HL-60 (cell line): ENCODE results near the gene RBFOX2.

Experiments
- SPI1 ChIP-seq: IDR thresholded peaks from 2 replicates; pipeline ENCODE4 v1.6.1; 2012; ENCODE audit warnings: low read depth, mild to moderate bottlenecking, borderline replicate concordance
- TF ChIP-seq, protein P1 (sequence below): IDR thresholded peaks from 2 replicates; pipeline ENCODE4 v1.6.1; 2012; ENCODE audit warnings: low read depth; ENCODE audit not compliant: insufficient replicate concordance

DNA sequence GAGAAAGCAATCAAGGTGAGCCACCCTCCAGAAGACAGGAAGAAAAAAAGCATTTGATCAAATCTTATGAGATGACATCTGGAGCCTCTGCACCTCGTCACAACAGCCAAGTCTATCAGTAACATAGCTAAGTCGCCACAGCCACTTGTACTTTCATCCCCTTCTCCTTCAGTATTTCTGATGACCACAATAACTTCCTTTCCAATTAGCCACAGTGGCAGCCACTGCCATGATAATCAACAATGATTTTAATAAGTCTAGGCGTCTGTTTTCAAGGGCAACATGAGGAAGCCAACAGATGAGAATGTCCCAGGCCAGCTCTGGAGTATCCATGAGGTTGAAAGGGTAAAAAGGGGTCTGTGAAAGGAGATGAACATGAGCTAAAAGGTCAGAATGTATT, 29.9 kb downstream of the RBFOX2 start:
- TF ChIP-seq SPI1 = no peak
- TF ChIP-seq, protein P1, sequence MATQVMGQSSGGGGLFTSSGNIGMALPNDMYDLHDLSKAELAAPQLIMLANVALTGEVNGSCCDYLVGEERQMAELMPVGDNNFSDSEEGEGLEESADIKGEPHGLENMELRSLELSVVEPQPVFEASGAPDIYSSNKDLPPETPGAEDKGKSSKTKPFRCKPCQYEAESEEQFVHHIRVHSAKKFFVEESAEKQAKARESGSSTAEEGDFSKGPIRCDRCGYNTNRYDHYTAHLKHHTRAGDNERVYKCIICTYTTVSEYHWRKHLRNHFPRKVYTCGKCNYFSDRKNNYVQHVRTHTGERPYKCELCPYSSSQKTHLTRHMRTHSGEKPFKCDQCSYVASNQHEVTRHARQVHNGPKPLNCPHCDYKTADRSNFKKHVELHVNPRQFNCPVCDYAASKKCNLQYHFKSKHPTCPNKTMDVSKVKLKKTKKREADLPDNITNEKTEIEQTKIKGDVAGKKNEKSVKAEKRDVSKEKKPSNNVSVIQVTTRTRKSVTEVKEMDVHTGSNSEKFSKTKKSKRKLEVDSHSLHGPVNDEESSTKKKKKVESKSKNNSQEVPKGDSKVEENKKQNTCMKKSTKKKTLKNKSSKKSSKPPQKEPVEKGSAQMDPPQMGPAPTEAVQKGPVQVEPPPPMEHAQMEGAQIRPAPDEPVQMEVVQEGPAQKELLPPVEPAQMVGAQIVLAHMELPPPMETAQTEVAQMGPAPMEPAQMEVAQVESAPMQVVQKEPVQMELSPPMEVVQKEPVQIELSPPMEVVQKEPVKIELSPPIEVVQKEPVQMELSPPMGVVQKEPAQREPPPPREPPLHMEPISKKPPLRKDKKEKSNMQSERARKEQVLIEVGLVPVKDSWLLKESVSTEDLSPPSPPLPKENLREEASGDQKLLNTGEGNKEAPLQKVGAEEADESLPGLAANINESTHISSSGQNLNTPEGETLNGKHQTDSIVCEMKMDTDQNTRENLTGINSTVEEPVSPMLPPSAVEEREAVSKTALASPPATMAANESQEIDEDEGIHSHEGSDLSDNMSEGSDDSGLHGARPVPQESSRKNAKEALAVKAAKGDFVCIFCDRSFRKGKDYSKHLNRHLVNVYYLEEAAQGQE = no peak
